Mesothelial cell of epicardium (in vitro differentiated cells): Measurements from ENCODE around the gene KRTAP5-1. TPM values are rescaled to one million over a fixed set of nuclear protein-coding genes. Genes with fewer than 3 reads are reported as not detected.
"Not testable (repeated sequence)": the region's sequence is repeated elsewhere in the genome, so short reads cannot be mapped to it uniquely, and the experiment has no call there.

Experiments used
- DNase-seq, 2 experiments: peaks; one replicate each; pipeline ENCODE4 v3.0.0; 2021; ENCODE audit warnings: low spot score in 2 of 2; ENCODE audit not compliant: unreplicated experiment in 2 of 2
- H3K27ac Mint-ChIP-seq: 2 replicates; pipeline ENCODE4 v1.8.0; 2021; ENCODE audit warnings: mixed read lengths
- H3K27me3 Mint-ChIP-seq: 2 replicates; pipeline ENCODE4 v1.8.0; 2021; ENCODE audit warnings: low read depth, mixed read lengths
- H3K36me3 Mint-ChIP-seq: 2 replicates; pipeline ENCODE4 v1.8.0; 2021; ENCODE audit warnings: mixed read lengths
- H3K4me1 Mint-ChIP-seq: 2 replicates; pipeline ENCODE4 v1.8.0; 2021; ENCODE audit warnings: mixed read lengths
- H3K4me3 Mint-ChIP-seq: 2 replicates; pipeline ENCODE4 v1.8.0; 2021; ENCODE audit warnings: mild to moderate bottlenecking, moderate library complexity, mixed read lengths
- H3K9me3 Mint-ChIP-seq: 2 replicates; pipeline ENCODE4 v1.8.0; 2021; ENCODE audit warnings: mixed read lengths
- CTCF ChIP-seq: fragments of 200-600 bp; sonication (generic); IDR thresholded peaks from one replicate; pipeline ENCODE4 v1.5.0; 2021; ENCODE audit warnings: antibody characterized with exemption; ENCODE audit not compliant: unreplicated experiment
- total RNA-seq: library from RNA; stranded (reverse); gene quantifications from 3 replicates; pipeline ENCODE4 v1.2.1, GENCODE V29; 2021

The KRTAP5-1 gene
- total RNA-seq, 1 donor from 2014 or later: not detected

GRCh38 chr11:1597994-1598380 lies 12.9 kb upstream of the KRTAP5-1 start, which contains the start of gene KRTAP5-2:
Gene KRTAP5-2 (minus strand): TSS chr11:1598294. CDS start chr11:1598250, 44 bp downstream.
- no peak within 1 kb of the TSS for H3K27ac Mint-ChIP-seq
- H3K36me3 Mint-ChIP-seq: no peaks in the 10 kb centered on the region
- no peak for TF ChIP-seq CTCF
- DNase-seq: no peak
- H3K4me3 Mint-ChIP-seq: no peak within 1 kb of the TSS
- H3K4me1 Mint-ChIP-seq: peaks cover 1% of the 10 kb centered on the region
- peaks cover 82% of the 10 kb centered on the region for H3K27me3 Mint-ChIP-seq
- peaks cover 10% of the 10 kb centered on the region for H3K9me3 Mint-ChIP-seq

DNA sequence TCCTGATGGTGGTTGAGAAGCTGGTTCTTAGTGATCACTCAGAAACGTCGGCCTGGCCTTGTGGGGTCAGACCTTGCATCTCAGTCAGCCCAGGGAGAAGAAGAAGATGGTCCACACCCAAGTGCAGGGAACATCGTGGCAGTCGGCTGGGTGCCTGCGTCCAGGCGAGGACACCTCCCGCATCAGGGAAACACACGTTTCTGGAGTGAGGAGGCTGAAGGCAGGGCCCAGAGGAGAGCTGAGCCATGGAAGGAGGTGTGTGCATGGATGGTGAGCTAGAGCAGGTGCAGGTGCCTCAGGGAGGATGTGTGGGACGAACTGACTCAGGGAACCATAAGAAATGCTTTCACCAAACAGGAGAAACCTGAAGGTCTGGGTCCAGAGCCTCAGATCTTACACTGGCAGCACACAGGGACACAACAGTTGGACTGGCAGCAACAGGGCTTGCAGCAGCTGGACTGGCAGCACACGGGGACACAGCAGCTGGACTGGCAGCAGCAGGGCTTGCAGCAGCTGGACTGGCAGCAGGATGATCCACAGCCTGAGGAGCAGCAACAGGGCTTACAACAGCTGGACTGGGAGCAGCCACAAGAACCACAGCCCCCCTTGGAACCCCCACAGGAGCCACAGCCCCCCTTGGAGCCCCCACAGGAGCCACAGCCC lies 12.4 kb upstream of the KRTAP5-1 start:
- no peaks in the 10 kb centered on the region for H3K36me3 Mint-ChIP-seq
- H3K4me3 Mint-ChIP-seq: no peak overlapping the region
- no peak for TF ChIP-seq CTCF
- no peak overlapping the region for H3K27ac Mint-ChIP-seq
- H3K9me3 Mint-ChIP-seq: peaks cover 10% of the 10 kb centered on the region
- H3K27me3 Mint-ChIP-seq: peaks cover 85% of the 10 kb centered on the region
- H3K4me1 Mint-ChIP-seq: peaks cover 1% of the 10 kb centered on the region
- DNase-seq: no peak

DNA sequence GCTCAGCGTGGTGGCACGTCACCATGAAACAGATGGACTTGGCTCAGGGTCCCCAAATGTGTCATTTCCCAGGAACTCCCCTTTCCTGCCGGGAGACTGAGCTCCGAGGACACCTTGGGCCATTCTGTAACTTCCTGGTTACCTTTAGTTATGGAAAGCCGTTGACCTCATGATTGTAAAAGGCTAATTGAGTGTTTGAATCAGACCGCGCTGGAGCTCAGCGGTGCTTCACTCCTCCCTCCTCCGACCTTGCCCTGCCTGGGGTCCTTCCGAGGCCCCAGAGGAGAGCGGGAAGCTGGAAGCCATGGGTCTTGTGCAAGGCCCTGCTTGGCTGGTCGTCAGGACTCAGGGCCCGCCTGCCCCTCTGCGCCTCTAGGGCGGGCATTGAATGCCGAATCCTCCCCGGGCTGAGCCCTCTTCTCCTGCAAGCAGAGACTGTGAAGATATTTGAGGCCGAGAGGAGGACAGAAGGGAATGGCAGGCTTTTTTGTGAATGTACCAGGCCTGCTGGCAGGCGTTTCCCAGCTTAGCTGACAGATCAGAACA lies 11.6 kb upstream of the KRTAP5-1 start:
- DNase-seq, H3K4me3 Mint-ChIP-seq, H3K9me3 Mint-ChIP-seq, H3K4me1 Mint-ChIP-seq, H3K27ac Mint-ChIP-seq, H3K36me3 Mint-ChIP-seq: not testable (repeated sequence)
- peaks cover 85% of the 10 kb centered on the region for H3K27me3 Mint-ChIP-seq

DNA sequence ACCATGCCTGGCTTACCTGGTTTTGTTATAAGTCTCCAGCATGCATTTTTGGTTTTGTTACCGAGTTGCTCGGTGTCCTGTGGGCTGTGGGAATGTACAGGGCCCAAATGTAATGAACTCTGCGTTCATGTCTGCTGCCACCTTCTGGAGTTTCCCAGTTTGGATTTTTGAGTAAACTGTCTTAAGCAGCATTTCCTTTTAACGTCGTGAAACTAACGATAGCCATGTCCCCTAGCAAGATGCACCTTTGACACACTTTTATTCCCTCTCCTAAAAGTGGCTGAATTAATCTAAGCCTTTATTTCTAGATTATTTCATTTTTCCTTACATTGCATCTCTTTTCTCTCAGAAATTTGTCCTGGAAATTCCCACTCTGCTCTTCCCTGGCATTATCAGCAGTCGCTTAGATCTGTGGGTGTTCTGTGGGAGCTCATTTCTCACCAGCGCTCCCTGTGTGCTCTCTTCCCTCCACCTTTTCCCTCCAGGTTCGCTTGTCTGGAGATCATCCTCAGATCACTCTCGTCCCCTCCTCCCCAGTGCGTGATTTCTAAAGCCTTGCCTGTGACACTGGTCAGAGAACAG lies 11.0 kb upstream of the KRTAP5-1 start:
- H3K4me1 Mint-ChIP-seq, H3K4me3 Mint-ChIP-seq, H3K27ac Mint-ChIP-seq, H3K36me3 Mint-ChIP-seq, DNase-seq, H3K9me3 Mint-ChIP-seq: not testable (repeated sequence)
- H3K27me3 Mint-ChIP-seq: peaks cover 84% of the 10 kb centered on the region

- H3K9me3 Mint-ChIP-seq: no peaks in the 10 kb centered on the region
- peaks cover 77% of the 10 kb centered on the region for H3K27me3 Mint-ChIP-seq
- H3K36me3 Mint-ChIP-seq: no peaks in the 10 kb centered on the region
- peaks cover 1% of the 10 kb centered on the region for H3K4me1 Mint-ChIP-seq
- DNase-seq: no peak
- H3K27ac Mint-ChIP-seq: no peak overlapping the region
- TF ChIP-seq CTCF: no peak
- no peak overlapping the region for H3K4me3 Mint-ChIP-seq
These were observed 7.5 kb upstream of the KRTAP5-1 start for GRCh38 chr11:1592628-1593027.

DNA sequence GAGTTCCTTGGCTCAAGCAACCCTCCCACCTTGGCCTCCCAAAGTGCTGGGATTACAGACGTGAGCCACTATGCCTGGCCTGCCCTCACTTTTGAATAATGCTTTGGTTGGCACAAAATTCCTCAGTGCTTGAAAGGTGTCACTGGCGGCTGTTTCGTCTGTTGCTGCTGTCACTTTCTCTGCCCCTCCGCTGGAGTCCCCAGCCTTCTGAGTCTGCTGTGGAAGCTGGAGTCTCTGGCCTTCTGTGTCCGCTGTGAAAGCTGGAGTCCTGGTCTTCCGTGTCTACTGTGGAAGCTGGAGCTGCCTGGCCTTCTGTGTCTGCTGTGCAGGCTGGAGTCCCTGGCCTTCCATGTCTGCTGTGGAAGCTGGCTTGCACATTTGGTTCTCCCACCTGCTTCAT lies 4.9 kb upstream of the KRTAP5-1 start:
- Mint-ChIP-seq H3K27ac (no peak overlapping the region), H3K27me3 (peaks cover 59% of the 10 kb centered on the region), H3K4me1 (no peaks in the 10 kb centered on the region), H3K4me3 (no peak overlapping the region), H3K9me3 (no peaks in the 10 kb centered on the region), H3K36me3 (no peaks in the 10 kb centered on the region)
- no peak for TF ChIP-seq CTCF
- no peak for DNase-seq

- H3K36me3 Mint-ChIP-seq, DNase-seq, H3K4me3 Mint-ChIP-seq, H3K9me3 Mint-ChIP-seq, H3K4me1 Mint-ChIP-seq, H3K27ac Mint-ChIP-seq: not testable (repeated sequence)
- H3K27me3 Mint-ChIP-seq: peaks cover 54% of the 10 kb centered on the region
These were observed 4.3 kb upstream of the KRTAP5-1 start for GRCh38 chr11:1589191-1589963.
